ENCODE results near the gene RET.

The RET gene

GRCh38 chr10:43111101-43111500 is 34.2 kb downstream of the RET start:
- Histone ChIP-seq H3K4me2 (ENCODE audit: low read depth, low read length, poor library complexity, severe bottlenecking) (no peak overlapping the region), H3K27me3 (ENCODE audit: low read length) (no peaks in the 10 kb centered on the region), H3K4me3 (ENCODE audit: insufficient read depth, low read length, poor library complexity, severe bottlenecking) (no peak overlapping the region), H3K79me2 (ENCODE audit: insufficient read depth, low read length) (no peaks in the 10 kb centered on the region), H3K9ac (ENCODE audit: low read length) (no peak overlapping the region), H3K9me2 (replicated peaks; ENCODE audit: insufficient read depth, low read length) (no peaks in the 10 kb centered on the region), H4K20me1 (ENCODE audit: low read depth, low read length) (no peaks in the 10 kb centered on the region), H2AFZ (ENCODE audit: low read depth, low read length, severe bottlenecking) (no peak overlapping the region), H3K27ac (ENCODE audit: low read depth, low read length) (no peak overlapping the region), H3K36me3 (ENCODE audit: low read length) (no peaks in the 10 kb centered on the region), H3K9me3 (ENCODE audit: insufficient read depth, low read length) (no peaks in the 10 kb centered on the region), H3F3A (ENCODE audit: insufficient read depth) (no peaks in the 10 kb centered on the region)
- TF ChIP-seq, protein P1, sequence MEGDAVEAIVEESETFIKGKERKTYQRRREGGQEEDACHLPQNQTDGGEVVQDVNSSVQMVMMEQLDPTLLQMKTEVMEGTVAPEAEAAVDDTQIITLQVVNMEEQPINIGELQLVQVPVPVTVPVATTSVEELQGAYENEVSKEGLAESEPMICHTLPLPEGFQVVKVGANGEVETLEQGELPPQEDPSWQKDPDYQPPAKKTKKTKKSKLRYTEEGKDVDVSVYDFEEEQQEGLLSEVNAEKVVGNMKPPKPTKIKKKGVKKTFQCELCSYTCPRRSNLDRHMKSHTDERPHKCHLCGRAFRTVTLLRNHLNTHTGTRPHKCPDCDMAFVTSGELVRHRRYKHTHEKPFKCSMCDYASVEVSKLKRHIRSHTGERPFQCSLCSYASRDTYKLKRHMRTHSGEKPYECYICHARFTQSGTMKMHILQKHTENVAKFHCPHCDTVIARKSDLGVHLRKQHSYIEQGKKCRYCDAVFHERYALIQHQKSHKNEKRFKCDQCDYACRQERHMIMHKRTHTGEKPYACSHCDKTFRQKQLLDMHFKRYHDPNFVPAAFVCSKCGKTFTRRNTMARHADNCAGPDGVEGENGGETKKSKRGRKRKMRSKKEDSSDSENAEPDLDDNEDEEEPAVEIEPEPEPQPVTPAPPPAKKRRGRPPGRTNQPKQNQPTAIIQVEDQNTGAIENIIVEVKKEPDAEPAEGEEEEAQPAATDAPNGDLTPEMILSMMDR (IDR thresholded peaks at IDR 0.05; ENCODE audit: insufficient read depth, low read length, poor library complexity, severe bottlenecking) = no peak
- TF ChIP-seq EZH2phosphoT487 (conservative IDR thresholded peaks at IDR 0.05; ENCODE audit: low read length) = no peak

DNA sequence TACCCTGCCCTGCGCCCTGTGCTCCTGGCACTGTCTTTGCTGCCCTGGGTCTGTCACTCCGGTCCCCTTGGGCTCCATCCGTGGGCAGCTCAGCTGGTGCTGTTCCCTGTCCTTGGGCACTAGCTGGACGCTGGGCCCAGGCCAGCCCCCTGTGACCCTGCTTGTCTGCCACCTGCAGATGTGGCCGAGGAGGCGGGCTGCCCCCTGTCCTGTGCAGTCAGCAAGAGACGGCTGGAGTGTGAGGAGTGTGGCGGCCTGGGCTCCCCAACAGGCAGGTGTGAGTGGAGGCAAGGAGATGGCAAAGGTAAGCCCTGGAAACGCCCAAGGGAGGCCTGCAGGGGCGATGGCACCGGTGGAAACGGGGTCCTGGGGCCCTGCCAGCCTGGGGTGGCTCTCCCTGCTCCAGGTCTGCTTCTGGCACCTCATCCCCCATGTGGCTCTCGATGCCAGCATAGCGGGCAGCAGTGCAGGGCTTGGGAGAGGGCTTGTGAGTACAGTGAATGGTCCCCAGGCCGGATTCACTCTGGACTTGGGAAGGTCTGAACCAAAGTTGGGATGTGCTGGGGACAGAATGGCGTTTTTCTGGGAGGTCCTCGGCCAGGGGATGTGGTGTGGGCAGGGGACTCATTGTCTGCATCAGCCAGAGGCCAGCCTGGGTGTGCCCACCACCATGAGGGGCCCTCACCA is 35.2 kb downstream of the RET start:
- Histone ChIP-seq H2AFZ (ENCODE audit: low read depth, low read length, severe bottlenecking) (no peak overlapping the region), H3K27ac (ENCODE audit: low read depth, low read length) (no peak overlapping the region), H3K9ac (ENCODE audit: low read length) (no peak overlapping the region), H3K79me2 (ENCODE audit: insufficient read depth, low read length) (no peaks in the 10 kb centered on the region), H3K4me3 (ENCODE audit: insufficient read depth, low read length, poor library complexity, severe bottlenecking) (no peak overlapping the region), H3K9me3 (ENCODE audit: insufficient read depth, low read length) (no peaks in the 10 kb centered on the region), H3K27me3 (ENCODE audit: low read length) (no peaks in the 10 kb centered on the region), H3K36me3 (ENCODE audit: low read length) (no peaks in the 10 kb centered on the region), H3F3A (ENCODE audit: insufficient read depth) (no peaks in the 10 kb centered on the region), H3K9me2 (replicated peaks; ENCODE audit: insufficient read depth, low read length) (no peaks in the 10 kb centered on the region), H4K20me1 (ENCODE audit: low read depth, low read length) (no peaks in the 10 kb centered on the region), H3K4me2 (ENCODE audit: low read depth, low read length, poor library complexity, severe bottlenecking) (no peak overlapping the region)
- TF ChIP-seq EZH2phosphoT487 (conservative IDR thresholded peaks at IDR 0.05; ENCODE audit: low read length) = no peak
- TF ChIP-seq, protein P1 (IDR thresholded peaks at IDR 0.05; ENCODE audit: insufficient read depth, low read length, poor library complexity, severe bottlenecking) = no peak

GRCh38 chr10:43112608-43112961 is 35.7 kb downstream of the RET start:
- H3K9me2 ChIP-seq (replicated peaks; ENCODE audit: insufficient read depth, low read length) = no peaks in the 10 kb centered on the region
- no peak for TF ChIP-seq EZH2phosphoT487 (conservative IDR thresholded peaks at IDR 0.05; ENCODE audit: low read length)
- TF ChIP-seq, protein P1 (IDR thresholded peaks at IDR 0.05; ENCODE audit: insufficient read depth, low read length, poor library complexity, severe bottlenecking) = no peak
- no peaks in the 10 kb centered on the region for H3K27me3 ChIP-seq (ENCODE audit: low read length)
- no peak overlapping the region for H3K27ac ChIP-seq (ENCODE audit: low read depth, low read length)
- no peaks in the 10 kb centered on the region for H3K36me3 ChIP-seq (ENCODE audit: low read length)
- no peaks in the 10 kb centered on the region for H3F3A ChIP-seq (ENCODE audit: insufficient read depth)
- no peak overlapping the region for H2AFZ ChIP-seq (ENCODE audit: low read depth, low read length, severe bottlenecking)
- no peak overlapping the region for H3K4me3 ChIP-seq (ENCODE audit: insufficient read depth, low read length, poor library complexity, severe bottlenecking)
- no peaks in the 10 kb centered on the region for H3K9me3 ChIP-seq (ENCODE audit: insufficient read depth, low read length)
- no peaks in the 10 kb centered on the region for H4K20me1 ChIP-seq (ENCODE audit: low read depth, low read length)
- no peak overlapping the region for H3K9ac ChIP-seq (ENCODE audit: low read length)
- H3K79me2 ChIP-seq (ENCODE audit: insufficient read depth, low read length) = no peaks in the 10 kb centered on the region
- H3K4me2 ChIP-seq (ENCODE audit: low read depth, low read length, poor library complexity, severe bottlenecking) = no peak overlapping the region

Measured in SU-DHL-6 (cell line).